HepG2 (cell line): Measurements from ENCODE around the gene TJAP1. TPM values are rescaled to one million over a fixed set of nuclear protein-coding genes. Genes with fewer than 3 reads are reported as not detected.

Experiments used
- ATAC-seq: fragments of 200-7000 bp; cut with Tn5 transposase; 3 replicates; pipeline ENCODE4 v1.9.1; 2020; ENCODE audit warnings: mild to moderate bottlenecking, moderate library complexity
- BruUV-seq: library from RNA; stranded (reverse); fragments of 400-500 nt; replicated peaks from 2 replicates; lab custom pipeline; 2021; lab: Mats Ljungman, UMichigan
- CTCF ChIA-PET: fragments of 300-600 bp; formaldehyde crosslinking; extraction: SDS; loops from one replicate; lab custom pipeline; 2021; ENCODE audit warnings: low total read pairs, inconsistent platforms, low intra/inter-chr PET ratio; lab: Yijun Ruan, JAX
- POLR2A ChIA-PET: fragments of 350-600 bp; sonication (Branson Sonifier 250); formaldehyde crosslinking; loops from one replicate; lab custom pipeline; 2020; ENCODE audit warnings: antibody characterized with exemption, inconsistent platforms; lab: Yijun Ruan, JAX
- DNase-seq: peaks from one replicate; pipeline ENCODE4 v3.0.0-alpha.2; 2015; ENCODE audit warnings: low spot score
- FAIRE-seq: peaks from 3 replicates; lab custom pipeline; 2011; peaks lifted over from hg19 to GRCh38; lab: Jason Lieb, UNC
- H2AFZ ChIP-seq: one replicate; pipeline ENCODE4 v1.6.1; 2011; ENCODE audit warnings: low read length, inconsistent platforms
- H3K27ac ChIP-seq: fragments of 300-600 bp; 3 replicates; pipeline ENCODE4 v1.8.0; 2011; ENCODE audit warnings: mixed run types, mild to moderate bottlenecking, mixed read lengths, low read length, inconsistent platforms; ENCODE audit not compliant: insufficient read depth; ENCODE audit errors: extremely low read length
- H3K27me3 ChIP-seq, 2 experiments: fragments of 200-600 bp in 1 of 2; 2 replicates in 1 of 2; 3 replicates in 1 of 2; pipeline versions ENCODE4 v1.6.0 to v1.8.0; 2011; ENCODE audit warnings: low read length in 2 of 2, mild to moderate bottlenecking in 2 of 2, moderate library complexity in 2 of 2, inconsistent platforms in 1 of 2; ENCODE audit not compliant: insufficient read depth in 2 of 2, control insufficient read depth in 1 of 2
- H3K36me3 ChIP-seq, 2 experiments: fragments of 200-600 bp in 1 of 2; replicated peaks in 1 of 2; 2 replicates in 1 of 2; 3 replicates in 1 of 2; pipeline versions ENCODE4 v1.5.1 to v1.8.0; 2011; ENCODE audit warnings: low read length in 2 of 2, inconsistent platforms in 1 of 2; ENCODE audit not compliant: insufficient read depth in 2 of 2, control insufficient read depth in 1 of 2
- H3K4me1 ChIP-seq: 2 replicates; pipeline ENCODE4 v1.5.1; 2012; ENCODE audit warnings: low read length, inconsistent platforms; ENCODE audit not compliant: insufficient read depth
- H3K4me2 ChIP-seq: 2 replicates; pipeline ENCODE4 v1.6.0; 2011; ENCODE audit warnings: low read depth, low read length, inconsistent platforms
- H3K4me3 ChIP-seq, 3 experiments: fragments of 200-600 bp in 1 of 3; sonication (generic), shearing (Covaris generic) in 1 of 3; replicated peaks in 1 of 3; 2 replicates each; pipeline ENCODE4 v1.5.1; 2011 to 2016; ENCODE audit warnings: low read length in 3 of 3, inconsistent platforms in 2 of 3, low read depth in 2 of 3, mild to moderate bottlenecking in 2 of 3, control low read depth in 1 of 3, mixed read lengths in 1 of 3; ENCODE audit not compliant: insufficient read depth in 1 of 3
- H3K79me2 ChIP-seq: one replicate; pipeline ENCODE4 v1.6.1; 2011; ENCODE audit warnings: low read length, inconsistent platforms; ENCODE audit not compliant: insufficient read depth
- H3K9ac ChIP-seq: 2 replicates; pipeline ENCODE4 v1.6.0; 2011; ENCODE audit warnings: mild to moderate bottlenecking, low read depth, low read length, inconsistent platforms; ENCODE audit not compliant: insufficient read depth
- H3K9me3 ChIP-seq: 2 replicates; pipeline ENCODE4 v1.5.1; 2012; ENCODE audit warnings: mild to moderate bottlenecking, low read length
- H4K20me1 ChIP-seq: 2 replicates; pipeline ENCODE4 v1.6.0; 2011; ENCODE audit warnings: inconsistent platforms, mild to moderate bottlenecking, low read length, moderate library complexity; ENCODE audit not compliant: insufficient read depth
- CHCHD3 ChIP-seq: sonication (generic); formaldehyde crosslinking; IDR thresholded peaks from 2 replicates; pipeline ENCODE4 v1.8.0; 2022; ENCODE audit warnings: mild to moderate bottlenecking, missing genetic modification reagents, moderate library complexity
- GATAD2A ChIP-seq: IDR thresholded peaks from 2 replicates; pipeline ENCODE4 v1.6.1; 2016
- GPN1 ChIP-seq: sonication (generic); formaldehyde crosslinking; IDR thresholded peaks from 2 replicates; pipeline ENCODE4 v1.5.1; 2020; ENCODE audit warnings: missing genetic modification reagents, borderline replicate concordance
- HDAC1 ChIP-seq: sonication (generic); formaldehyde crosslinking; IDR thresholded peaks from 2 replicates; pipeline ENCODE4 v1.5.1; 2020; ENCODE audit warnings: mild to moderate bottlenecking, missing genetic modification reagents
- POLR2AphosphoS2 ChIP-seq: IDR thresholded peaks from 2 replicates; pipeline ENCODE4 v1.6.1; 2011; ENCODE audit warnings: low read depth, low read length, improper control_type of control experiment
- ZBTB3 ChIP-seq: sonication (generic); formaldehyde crosslinking; IDR thresholded peaks from 2 replicates; pipeline ENCODE4 v1.4.0; 2020; ENCODE audit warnings: low read depth, mild to moderate bottlenecking, moderate library complexity, missing genetic modification reagents, borderline replicate concordance
- ZHX1 ChIP-seq: sonication (generic); formaldehyde crosslinking; IDR thresholded peaks from 2 replicates; pipeline ENCODE4 v1.8.1; 2022; ENCODE audit warnings: low read depth, mild to moderate bottlenecking, missing genetic modification reagents
- ZKSCAN5 ChIP-seq: sonication (generic); formaldehyde crosslinking; IDR thresholded peaks from 2 replicates; pipeline ENCODE4 v1.5.1; 2020; ENCODE audit warnings: mild to moderate bottlenecking, missing genetic modification reagents
- ZNF224 ChIP-seq: sonication (generic); formaldehyde crosslinking; IDR thresholded peaks from 2 replicates; pipeline ENCODE4 v1.5.0; 2020; ENCODE audit warnings: mild to moderate bottlenecking, missing genetic modification reagents
- WGBS: methylation state at CpG from one replicate; pipeline ENCODE4 v1.1.6; 2017; ENCODE audit warnings: low lambda C conversion rate; 5-methylcytosine and 5-hydroxymethylcytosine counted together
- in situ Hi-C: cut with HindIII; loops from 2 replicates; pipeline ENCODE4 v1.10.0; 2017; ENCODE audit warnings: low pct_unique_long_range_greater_than_20kb; ENCODE audit not compliant: extremely low pct_ligation_motif_present
- intact Hi-C: fragments of 100-400 bp; cut with micrococcal nuclease; formaldehyde crosslinking; loops from one replicate; pipeline ENCODE4 v1.10.0; 2022; ENCODE audit not compliant: unreplicated experiment
- polyA plus RNA-seq, 8 experiments: library from polyadenylated mRNA; depleted of rRNA in 3 of 8; stranded (reverse) in 7 of 8; unstranded in 1 of 8; fragments of >200 nt; fragmentation: Illumina TruSeq in 4 of 8; extraction: Trizol in 4 of 8; gene quantifications; 2 replicates each; pipeline versions ENCODE4 v1.2.1 to v1.2.3, GENCODE V29; 2011 to 2016; ENCODE audit warnings: low read depth in 4 of 8, missing spikeins in 1 of 8, mixed read lengths in 1 of 8; ENCODE audit not compliant: insufficient read depth in 1 of 8
- total RNA-seq, 5 experiments: library from RNA; depleted of rRNA; stranded (reverse); fragments of >200 nt; fragmentation: Illumina TruSeq; extraction: Trizol; gene quantifications; 2 replicates each; pipeline ENCODE4 v1.2.3, GENCODE V29; 2016; ENCODE audit warnings: low read depth in 1 of 5
- TF ChIP-seq, protein P1 (sequence below): sonication (generic); formaldehyde crosslinking; IDR thresholded peaks from 2 replicates; pipeline ENCODE4 v1.5.0; 2020; ENCODE audit warnings: missing genetic modification reagents, mild to moderate bottlenecking, borderline replicate concordance
- TF ChIP-seq, protein P2 (sequence below): sonication (generic); formaldehyde crosslinking; IDR thresholded peaks from 2 replicates; pipeline ENCODE4 v1.5.1; 2020; ENCODE audit warnings: mild to moderate bottlenecking, missing genetic modification reagents, moderate library complexity
- TF ChIP-seq, protein P3 (sequence below): sonication (generic); formaldehyde crosslinking; IDR thresholded peaks from 2 replicates; pipeline ENCODE4 v1.5.1; 2020; ENCODE audit warnings: mild to moderate bottlenecking, missing genetic modification reagents, borderline replicate concordance
- TF ChIP-seq, protein P4 (sequence below): sonication (generic); formaldehyde crosslinking; conservative IDR thresholded peaks from 2 replicates; pipeline ENCODE4 v1.8.0; 2022; ENCODE audit warnings: mild to moderate bottlenecking, moderate library complexity, missing genetic modification reagents

The TJAP1 gene
- total and polyA plus RNA-seq, 2 of the 13 experiments (the other 11 are each of a cell fraction or from before 2014, with no cell fraction given) = 15.7 to 41.6 TPM

- ATAC-seq (no peak), FAIRE-seq (no peak), DNase-seq (no peak)
- H2AFZ ChIP-seq = no peak overlapping the region
- ChIA-PET POLR2A (interaction anchor here (1.2 to 2.1 kb wide), 3 partner anchors 11 to 108 kb away, joined by 4 to 5 read pairs (median 4); partner anchors contain the start of genes GTPBP2 and LRRC73), CTCF (no interaction called here)
- H3K36me3 ChIP-seq = peaks cover 52 to 78% of the 10 kb centered on the region in 2 experiments
- no peaks in the 10 kb centered on the region for H4K20me1 ChIP-seq
- no peaks in the 10 kb centered on the region for H3K9me3 ChIP-seq
- no peak overlapping the region for H3K27ac ChIP-seq
- peaks cover 17% of the 10 kb centered on the region for H3K4me1 ChIP-seq
- peaks cover 28% of the 10 kb centered on the region for H3K79me2 ChIP-seq
- peaks cover 0 to 5% of the 10 kb centered on the region in 2 experiments; a peak in 1 of 5 replicates for H3K27me3 ChIP-seq
- H3K4me2 ChIP-seq = no peak overlapping the region
- 84% methylated on average over 2 of the region's 2 CpGs for WGBS
- TF ChIP-seq, protein P1, sequence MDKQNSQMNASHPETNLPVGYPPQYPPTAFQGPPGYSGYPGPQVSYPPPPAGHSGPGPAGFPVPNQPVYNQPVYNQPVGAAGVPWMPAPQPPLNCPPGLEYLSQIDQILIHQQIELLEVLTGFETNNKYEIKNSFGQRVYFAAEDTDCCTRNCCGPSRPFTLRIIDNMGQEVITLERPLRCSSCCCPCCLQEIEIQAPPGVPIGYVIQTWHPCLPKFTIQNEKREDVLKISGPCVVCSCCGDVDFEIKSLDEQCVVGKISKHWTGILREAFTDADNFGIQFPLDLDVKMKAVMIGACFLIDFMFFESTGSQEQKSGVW = no peak
- no peak for TF ChIP-seq HDAC1 (CRISPR knock-in tag)
- no peak for TF ChIP-seq ZBTB3
- no peak for TF ChIP-seq GATAD2A (CRISPR knock-in tag)
- TF ChIP-seq, protein P2, sequence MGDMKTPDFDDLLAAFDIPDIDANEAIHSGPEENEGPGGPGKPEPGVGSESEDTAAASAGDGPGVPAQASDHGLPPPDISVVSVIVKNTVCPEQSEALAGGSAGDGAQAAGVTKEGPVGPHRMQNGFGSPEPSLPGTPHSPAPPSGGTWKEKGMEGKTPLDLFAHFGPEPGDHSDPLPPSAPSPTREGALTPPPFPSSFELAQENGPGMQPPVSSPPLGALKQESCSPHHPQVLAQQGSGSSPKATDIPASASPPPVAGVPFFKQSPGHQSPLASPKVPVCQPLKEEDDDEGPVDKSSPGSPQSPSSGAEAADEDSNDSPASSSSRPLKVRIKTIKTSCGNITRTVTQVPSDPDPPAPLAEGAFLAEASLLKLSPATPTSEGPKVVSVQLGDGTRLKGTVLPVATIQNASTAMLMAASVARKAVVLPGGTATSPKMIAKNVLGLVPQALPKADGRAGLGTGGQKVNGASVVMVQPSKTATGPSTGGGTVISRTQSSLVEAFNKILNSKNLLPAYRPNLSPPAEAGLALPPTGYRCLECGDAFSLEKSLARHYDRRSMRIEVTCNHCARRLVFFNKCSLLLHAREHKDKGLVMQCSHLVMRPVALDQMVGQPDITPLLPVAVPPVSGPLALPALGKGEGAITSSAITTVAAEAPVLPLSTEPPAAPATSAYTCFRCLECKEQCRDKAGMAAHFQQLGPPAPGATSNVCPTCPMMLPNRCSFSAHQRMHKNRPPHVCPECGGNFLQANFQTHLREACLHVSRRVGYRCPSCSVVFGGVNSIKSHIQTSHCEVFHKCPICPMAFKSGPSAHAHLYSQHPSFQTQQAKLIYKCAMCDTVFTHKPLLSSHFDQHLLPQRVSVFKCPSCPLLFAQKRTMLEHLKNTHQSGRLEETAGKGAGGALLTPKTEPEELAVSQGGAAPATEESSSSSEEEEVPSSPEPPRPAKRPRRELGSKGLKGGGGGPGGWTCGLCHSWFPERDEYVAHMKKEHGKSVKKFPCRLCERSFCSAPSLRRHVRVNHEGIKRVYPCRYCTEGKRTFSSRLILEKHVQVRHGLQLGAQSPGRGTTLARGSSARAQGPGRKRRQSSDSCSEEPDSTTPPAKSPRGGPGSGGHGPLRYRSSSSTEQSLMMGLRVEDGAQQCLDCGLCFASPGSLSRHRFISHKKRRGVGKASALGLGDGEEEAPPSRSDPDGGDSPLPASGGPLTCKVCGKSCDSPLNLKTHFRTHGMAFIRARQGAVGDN (CRISPR knock-in tag) = no peak
- TF ChIP-seq, protein P3, sequence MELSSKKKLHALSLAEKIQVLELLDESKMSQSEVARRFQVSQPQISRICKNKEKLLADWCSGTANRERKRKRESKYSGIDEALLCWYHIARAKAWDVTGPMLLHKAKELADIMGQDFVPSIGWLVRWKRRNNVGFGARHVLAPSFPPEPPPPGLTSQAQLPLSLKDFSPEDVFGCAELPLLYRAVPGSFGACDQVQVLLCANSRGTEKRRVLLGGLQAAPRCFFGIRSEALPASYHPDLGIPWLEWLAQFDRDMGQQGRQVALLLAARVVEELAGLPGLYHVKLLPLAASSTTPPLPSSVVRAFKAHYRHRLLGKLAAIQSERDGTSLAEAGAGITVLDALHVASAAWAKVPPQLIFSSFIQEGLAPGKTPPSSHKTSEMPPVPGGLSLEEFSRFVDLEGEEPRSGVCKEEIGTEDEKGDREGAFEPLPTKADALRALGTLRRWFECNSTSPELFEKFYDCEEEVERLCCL = no peak
- TF ChIP-seq ZKSCAN5 (CRISPR knock-in tag) = no peak
- TF ChIP-seq POLR2AphosphoS2 = no peak
- no peak for TF ChIP-seq GPN1
- no peak for TF ChIP-seq CHCHD3 (CRISPR knock-in tag)
- no peak for TF ChIP-seq ZHX1
- TF ChIP-seq ZNF224 = no peak
- TF ChIP-seq, protein P4, sequence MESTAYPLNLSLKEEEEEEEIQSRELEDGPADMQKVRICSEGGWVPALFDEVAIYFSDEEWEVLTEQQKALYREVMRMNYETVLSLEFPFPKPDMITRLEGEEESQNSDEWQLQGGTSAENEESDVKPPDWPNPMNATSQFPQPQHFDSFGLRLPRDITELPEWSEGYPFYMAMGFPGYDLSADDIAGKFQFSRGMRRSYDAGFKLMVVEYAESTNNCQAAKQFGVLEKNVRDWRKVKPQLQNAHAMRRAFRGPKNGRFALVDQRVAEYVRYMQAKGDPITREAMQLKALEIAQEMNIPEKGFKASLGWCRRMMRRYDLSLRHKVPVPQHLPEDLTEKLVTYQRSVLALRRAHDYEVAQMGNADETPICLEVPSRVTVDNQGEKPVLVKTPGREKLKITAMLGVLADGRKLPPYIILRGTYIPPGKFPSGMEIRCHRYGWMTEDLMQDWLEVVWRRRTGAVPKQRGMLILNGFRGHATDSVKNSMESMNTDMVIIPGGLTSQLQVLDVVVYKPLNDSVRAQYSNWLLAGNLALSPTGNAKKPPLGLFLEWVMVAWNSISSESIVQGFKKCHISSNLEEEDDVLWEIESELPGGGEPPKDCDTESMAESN (CRISPR knock-in tag) = no peak
- no peak overlapping the region for H3K9ac ChIP-seq
- no peak overlapping the region for H3K4me3 ChIP-seq
- no TSS peak for BruUV-seq
- in situ Hi-C loops = no loop called here
- intact Hi-C loops = no loop called here
Observed at GRCh38 chr6:43521836-43522235, 44.5 kb downstream of the TJAP1 start.
